Endothelial cell of umbilical vein (primary cell): ENCODE results near the gene MRPL9. TPM values are rescaled to one million over a fixed set of nuclear protein-coding genes. Genes with fewer than 3 reads are reported as not detected.

ENCODE experiments used
- BruUV-seq: library from RNA; stranded (reverse); fragments of 400-500 nt; replicated peaks from 2 replicates; lab custom pipeline; 2021; lab: Mats Ljungman, UMichigan
- CTCF ChIA-PET: fragments of 300-600, 350-600 bp; sonication (Branson Sonifier 250); formaldehyde crosslinking; loops from one replicate; lab custom pipeline; 2021; ENCODE audit warnings: antibody characterized with exemption, inconsistent platforms; lab: Charles Lee
- POLR2A ChIA-PET: fragments of 300-600, 350-600 bp; sonication (Branson Sonifier 250); formaldehyde crosslinking; loops from one replicate; lab custom pipeline; 2021; ENCODE audit warnings: antibody characterized with exemption, inconsistent platforms; lab: Charles Lee
- DNase-seq: peaks from one replicate; pipeline ENCODE4 v3.0.0-alpha.2; 2011; ENCODE audit warnings: low read depth, low spot score
- FAIRE-seq: peaks from 2 replicates; lab custom pipeline; 2011; peaks lifted over from hg19 to GRCh38; lab: Jason Lieb, UNC
- H2AFZ ChIP-seq: 2 replicates; pipeline ENCODE4 v1.6.0; 2012; ENCODE audit warnings: low read depth, low read length, control low read depth, inconsistent platforms
- H3K27ac ChIP-seq: 2 replicates; pipeline ENCODE4 v1.5.1; 2011; ENCODE audit warnings: low read depth, mild to moderate bottlenecking, control low read depth, low read length, moderate library complexity; ENCODE audit not compliant: insufficient read depth
- H3K27me3 ChIP-seq, 2 experiments: 2 replicates each; pipeline versions ENCODE4 v1.6.0 to v1.6.1; 2011; ENCODE audit warnings: low read length in 2 of 2, mixed read lengths in 1 of 2; ENCODE audit not compliant: control insufficient read depth in 2 of 2, insufficient read depth in 2 of 2
- H3K36me3 ChIP-seq, 2 experiments: 2 replicates in 1 of 2; 3 replicates in 1 of 2; pipeline ENCODE4 v1.5.1; 2011; ENCODE audit warnings: low read length in 2 of 2, mild to moderate bottlenecking in 1 of 2, moderate library complexity in 1 of 2; ENCODE audit not compliant: control insufficient read depth in 2 of 2, insufficient read depth in 2 of 2; ENCODE audit errors: extremely low read depth in 1 of 2
- H3K4me1 ChIP-seq: 3 replicates; pipeline ENCODE4 v1.5.1; 2011; ENCODE audit warnings: mild to moderate bottlenecking, low read length; ENCODE audit not compliant: control insufficient read depth, insufficient read depth; ENCODE audit errors: extremely low read depth
- H3K4me2 ChIP-seq: 2 replicates; pipeline ENCODE4 v1.6.1; 2011; ENCODE audit warnings: low read length, control low read depth, mixed read lengths; ENCODE audit not compliant: insufficient read depth
- H3K4me3 ChIP-seq, 3 experiments: fragments of 200-600 bp in 1 of 3; sonication (generic), shearing (Covaris generic) in 1 of 3; replicated peaks in 1 of 3; 2 replicates each; pipeline ENCODE4 v1.5.1; 2011 to 2016; ENCODE audit warnings: control low read depth in 3 of 3, low read length in 3 of 3, mild to moderate bottlenecking in 2 of 3, inconsistent platforms in 1 of 3, low read depth in 1 of 3, moderate library complexity in 1 of 3; ENCODE audit not compliant: insufficient read depth in 1 of 3
- H3K79me2 ChIP-seq: 2 replicates; pipeline ENCODE4 v1.6.0; 2012; ENCODE audit warnings: low read length, inconsistent platforms; ENCODE audit not compliant: control insufficient read depth, insufficient read depth
- H3K9ac ChIP-seq: replicated peaks from 2 replicates; pipeline ENCODE3; 2011; ENCODE audit warnings: low read length, control low read depth; ENCODE audit not compliant: insufficient read depth; ENCODE audit errors: extremely low read depth
- H3K9me1 ChIP-seq: replicated peaks from 3 replicates; pipeline ENCODE4 v1.6.0; 2011; ENCODE audit warnings: mild to moderate bottlenecking, low read length; ENCODE audit not compliant: control insufficient read depth, insufficient read depth; ENCODE audit errors: extremely low read depth
- H3K9me3 ChIP-seq: replicated peaks from 2 replicates; pipeline ENCODE4 v1.5.1; 2012; ENCODE audit warnings: low read length, inconsistent platforms; ENCODE audit not compliant: control insufficient read depth, insufficient read depth
- H4K20me1 ChIP-seq: replicated peaks from 2 replicates; pipeline ENCODE3; 2011; ENCODE audit warnings: mild to moderate bottlenecking, low read length; ENCODE audit not compliant: control insufficient read depth, insufficient read depth; ENCODE audit errors: extremely low read depth
- CTCF ChIP-seq, 2 donors: IDR thresholded peaks; 1 replicate in 1 of 2; 2 replicates in 1 of 2; pipeline ENCODE4 v1.5.1; 2011; ENCODE audit warnings: low read length in 2 of 2, mild to moderate bottlenecking in 2 of 2, moderate library complexity in 2 of 2, control low read depth in 1 of 2, inconsistent platforms in 1 of 2, low read depth in 1 of 2; ENCODE audit not compliant: insufficient read depth in 1 of 2; ENCODE audit errors: extremely low read depth in 1 of 2
- EZH2 ChIP-seq: IDR thresholded peaks from 2 replicates; pipeline ENCODE4 v1.6.1; 2012; ENCODE audit warnings: borderline replicate concordance, low read depth, mild to moderate bottlenecking, moderate library complexity, low read length, inconsistent platforms; ENCODE audit not compliant: severe bottlenecking
- FOS ChIP-seq: IDR thresholded peaks from 2 replicates; pipeline ENCODE4 v1.6.1; 2011; ENCODE audit warnings: mild to moderate bottlenecking, low read length, moderate library complexity, borderline replicate concordance; ENCODE audit not compliant: insufficient read depth
- GATA2 ChIP-seq: IDR thresholded peaks from 2 replicates; pipeline ENCODE4 v1.7.0; 2011; ENCODE audit warnings: low read depth, mild to moderate bottlenecking, moderate library complexity, mixed read lengths, low read length; ENCODE audit not compliant: insufficient read length, insufficient read depth
- JUN ChIP-seq: IDR thresholded peaks from 2 replicates; pipeline ENCODE4 v1.6.1; 2011; ENCODE audit warnings: borderline replicate concordance, low read depth; ENCODE audit not compliant: insufficient read length, insufficient read depth
- MYC ChIP-seq: IDR thresholded peaks from one replicate; pipeline ENCODE4 v1.6.1; 2011; ENCODE audit warnings: mild to moderate bottlenecking, low read depth, low read length
- POLR2A ChIP-seq: IDR thresholded peaks from 2 replicates; pipeline ENCODE4 v1.6.1; 2012; ENCODE audit warnings: low read depth, mild to moderate bottlenecking, control low read depth, low read length
- POLR2AphosphoS5 ChIP-seq: IDR thresholded peaks from 2 replicates; pipeline ENCODE4 v1.6.1; 2012; ENCODE audit warnings: low read depth, mild to moderate bottlenecking, control low read depth, low read length, moderate library complexity; ENCODE audit not compliant: insufficient read depth
- dilution Hi-C: fragments of 300-500 bp; cut with MboI; formaldehyde crosslinking; loops from one replicate; pipeline ENCODE4 v1.15.0; 2019; ENCODE audit warnings: low sequenced_read_pairs; ENCODE audit not compliant: extremely low pct_ligation_motif_present
- intact Hi-C: fragments of 100-400 bp; cut with micrococcal nuclease; formaldehyde crosslinking; loops from one replicate; pipeline ENCODE4 v1.10.0; 2022
- polyA plus RNA-seq, 4 experiments: library from polyadenylated mRNA; depleted of rRNA in 3 of 4; stranded (reverse) in 3 of 4; unstranded in 1 of 4; fragments of >200 nt; gene quantifications; 2 replicates each; pipeline versions ENCODE4 v1.2.1 to v1.2.3, GENCODE V29; 2011 to 2012; ENCODE audit warnings: missing spikeins in 1 of 4
- total RNA-seq: library from RNA; stranded (reverse); gene quantifications from 2 replicates; pipeline ENCODE4 v1.2.3, GENCODE V29; 2021
- TF ChIP-seq, protein P1 (sequence below): IDR thresholded peaks from 2 replicates; pipeline ENCODE4 v1.6.1; 2011; ENCODE audit not compliant: insufficient read depth, insufficient read length

MRPL9 gene
- total and polyA plus RNA-seq, 2 donors (not counting 3 experiments of a cell fraction or from before 2014, with no cell fraction given): 79.1 to 112 TPM

GRCh38 chr1:151801846-151802245, 38.5 kb upstream of the MRPL9 start:
- BruUV-seq: no TSS peak
- CTCF ChIA-PET: interaction anchor here (1.1 to 2.6 kb wide), 4 partner anchors 10 to 109 kb away, joined by 3 to 7 read pairs (median 3); no protein-coding TSS in a partner anchor
- intact Hi-C loops (no loop called here), dilution Hi-C loops (no loop called here)
- TF ChIP-seq POLR2AphosphoS5 (no peak), POLR2A (no peak), JUN (no peak), CTCF (IDR thresholded peaks at IDR 0.05; ENCODE audit: extremely low read depth in 1 of 2, insufficient read depth in 1 of 2, low read depth in 1 of 2, low read length in 2 of 2) (no peak), EZH2 (no peak), GATA2 (no peak), FOS (no peak), MYC (no peak)
- TF ChIP-seq, protein P1, sequence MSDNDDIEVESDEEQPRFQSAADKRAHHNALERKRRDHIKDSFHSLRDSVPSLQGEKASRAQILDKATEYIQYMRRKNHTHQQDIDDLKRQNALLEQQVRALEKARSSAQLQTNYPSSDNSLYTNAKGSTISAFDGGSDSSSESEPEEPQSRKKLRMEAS: no peak
- Histone ChIP-seq H3K4me1 (no peaks in the 10 kb centered on the region), H3K4me3 (no peak overlapping the region), H3K9me3 (no peaks in the 10 kb centered on the region), H4K20me1 (no peaks in the 10 kb centered on the region), H3K27me3 (peaks cover 8 to 12% of the 10 kb centered on the region in 2 experiments), H2AFZ (no peak overlapping the region), H3K79me2 (no peaks in the 10 kb centered on the region), H3K9me1 (no peaks in the 10 kb centered on the region), H3K27ac (no peak overlapping the region), H3K36me3 (no peaks in the 10 kb centered on the region), H3K4me2 (no peak overlapping the region), H3K9ac (no peak overlapping the region)
- DNase-seq (no peak), FAIRE-seq (no peak)
- POLR2A ChIA-PET: no interaction called here
